H1 (cell line): ENCODE results near the gene OR13A1. TPM values are rescaled to one million over a fixed set of nuclear protein-coding genes. Genes with fewer than 3 reads are reported as not detected.

Experiments used
- BACH1 ChIP-seq: IDR thresholded peaks from 2 replicates; pipeline ENCODE4 v1.6.1; 2012; ENCODE audit warnings: low read length, improper control_type of control experiment
- POU5F1 ChIP-seq: IDR thresholded peaks from 2 replicates; pipeline ENCODE4 v1.6.1; 2011; ENCODE audit warnings: low read depth, mild to moderate bottlenecking, low read length, moderate library complexity
- polyA plus RNA-seq, 7 experiments: library from polyadenylated mRNA; depleted of rRNA in 3 of 7; stranded (reverse) in 5 of 7; unstranded in 2 of 7; fragments of >200 nt in 5 of 7; fragments of 200-250 nt in 2 of 7; gene quantifications; 1 replicate in 5 of 7; 2 replicates in 1 of 7; 4 replicates in 1 of 7; pipeline versions ENCODE4 v1.2.1 to v1.2.3, GENCODE V29; 2011 to 2013; ENCODE audit warnings: missing spikeins in 2 of 7, mixed read lengths in 2 of 7
- total RNA-seq: library from RNA; stranded (reverse); fragmentation: NEBNext Ultra II Directional; extraction: Animal tissue kit (Norgen Biotek cat#: 25700); gene quantifications from 2 replicates; pipeline ENCODE4 v1.2.1, GENCODE V29; 2021

Gene OR13A1
- total and polyA plus RNA-seq, 2 of the 8 experiments (the other 6 are each of a cell fraction or from before 2014, with no cell fraction given): 0.53 TPM; not detected in 1

DNA sequence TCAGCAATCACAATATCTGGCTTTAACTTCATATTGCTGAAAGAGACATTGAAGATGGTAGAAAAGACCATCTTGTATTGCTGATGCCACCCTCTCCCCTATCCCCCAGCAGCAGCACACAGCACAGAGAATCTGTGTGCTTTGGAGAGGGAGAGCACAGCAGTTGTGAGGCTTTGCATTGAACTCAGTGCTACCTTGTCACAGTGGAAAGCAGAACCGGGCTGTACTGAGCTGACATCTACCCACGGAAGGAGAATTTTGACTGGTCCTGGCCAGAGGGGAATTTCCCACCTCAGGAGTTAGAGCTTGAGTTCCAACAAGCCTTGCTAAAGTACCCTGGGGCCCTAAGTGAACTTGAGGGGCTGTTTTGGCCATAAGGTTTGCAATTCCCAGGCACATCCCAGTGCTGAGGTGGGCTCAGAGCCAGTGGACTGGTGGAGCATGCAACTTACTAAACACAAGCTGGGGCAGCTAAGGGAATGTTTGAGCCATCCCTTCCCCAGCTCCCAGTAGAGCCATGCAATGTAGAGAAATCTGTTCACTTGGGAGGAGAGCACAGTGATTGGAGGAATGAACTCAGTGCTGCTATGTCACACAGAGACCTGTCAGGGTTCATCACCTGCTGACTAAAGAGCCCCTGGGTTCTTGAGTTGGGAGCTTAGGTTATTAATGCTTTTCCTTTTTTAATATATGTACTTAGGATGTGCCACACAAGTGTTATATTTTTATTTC is 62.1 kb downstream of the OR13A1 start (continued):
- TF ChIP-seq BACH1 (no peak), POU5F1 (no peak)
- TF ChIP-seq, all 59 proteins: peak for 0

Other genes starting within 250 kb of the OR13A1 start
- gene ALOX5, start 58.6 kb upstream of the OR13A1 start, total RNA-seq: 1.2 and 1.6 TPM in 2 replicates
- gene ALOX5, start 58.6 kb upstream of the OR13A1 start, polyA plus RNA-seq (2011; rRNA removed): 3.8 and 7.7 TPM in 2 replicates